ENCODE data around the gene GPR37L1.
"Not testable (repeated sequence)": the region's sequence is repeated elsewhere in the genome, so short reads cannot be mapped to it uniquely, and the experiment has no call there.

The GPR37L1 gene

GRCh38 chr1:202167708-202168415 is 45.1 kb downstream of the GPR37L1 start:
- no peak for DNase-seq (ENCODE audit: low read depth in 2 of 2)

- DNase-seq (ENCODE audit: low read depth in 2 of 2) = no peak
Measured at GRCh38 chr1:202168861-202169260, 46.1 kb downstream of the GPR37L1 start.

DNA sequence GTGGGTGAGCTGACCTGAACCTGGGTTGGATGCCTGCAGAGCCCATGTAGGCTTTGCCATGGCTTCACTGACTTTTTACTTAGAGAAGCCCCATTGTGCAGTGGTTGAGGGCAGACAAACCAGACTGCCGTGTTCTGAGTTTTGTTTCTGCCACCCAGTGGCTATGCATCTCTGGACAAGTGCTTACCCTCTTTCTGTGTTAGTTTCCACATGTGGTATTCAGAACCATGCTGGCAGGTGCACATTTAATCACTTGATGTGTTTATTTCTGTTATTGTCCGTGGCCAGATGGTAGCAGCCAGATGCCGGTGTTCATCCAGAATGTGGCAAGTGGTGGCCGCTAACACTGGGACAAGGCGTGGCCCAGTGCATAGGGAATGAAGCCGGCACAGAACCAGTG is 48.0 kb downstream of the GPR37L1 start:
- no peak for DNase-seq (ENCODE audit: low read depth in 2 of 2)

DNA sequence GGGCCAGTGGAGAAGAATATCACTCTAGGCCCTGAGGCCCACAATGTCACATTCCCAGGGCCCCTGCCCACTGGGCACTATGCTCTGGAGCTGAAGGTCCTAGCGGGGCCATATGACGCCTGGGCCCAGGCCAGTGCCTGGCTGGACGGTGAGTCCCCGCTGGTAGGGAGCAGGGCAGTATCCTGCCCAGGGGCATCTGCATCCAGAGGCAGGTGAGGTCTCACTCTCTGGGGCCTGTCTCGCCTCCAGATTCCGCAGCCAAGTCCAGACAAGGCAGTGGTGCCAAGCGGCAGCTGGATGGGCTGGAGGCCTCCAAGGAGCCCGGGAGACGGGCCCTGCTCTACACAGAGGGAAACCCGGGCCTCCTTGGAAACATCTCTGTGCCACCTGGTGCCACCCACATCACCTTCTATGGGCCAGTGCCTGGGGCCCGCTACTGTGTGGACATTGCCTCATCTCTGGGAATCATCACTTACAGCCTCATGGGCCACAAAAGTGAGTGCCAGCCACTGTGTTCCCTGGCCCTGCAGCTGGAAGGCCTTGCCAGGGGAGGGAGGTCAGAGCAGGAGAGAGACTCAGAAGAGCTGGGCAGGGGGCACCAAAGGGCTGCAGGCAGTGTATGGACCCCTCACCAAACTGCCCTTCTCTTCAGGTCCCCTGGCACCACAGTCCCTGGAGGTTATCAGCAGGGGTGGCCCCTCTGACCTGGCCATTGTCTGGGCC is 48.7 kb downstream of the GPR37L1 start:
- DNase-seq (ENCODE audit: low read depth in 2 of 2) = no peak

DNA sequence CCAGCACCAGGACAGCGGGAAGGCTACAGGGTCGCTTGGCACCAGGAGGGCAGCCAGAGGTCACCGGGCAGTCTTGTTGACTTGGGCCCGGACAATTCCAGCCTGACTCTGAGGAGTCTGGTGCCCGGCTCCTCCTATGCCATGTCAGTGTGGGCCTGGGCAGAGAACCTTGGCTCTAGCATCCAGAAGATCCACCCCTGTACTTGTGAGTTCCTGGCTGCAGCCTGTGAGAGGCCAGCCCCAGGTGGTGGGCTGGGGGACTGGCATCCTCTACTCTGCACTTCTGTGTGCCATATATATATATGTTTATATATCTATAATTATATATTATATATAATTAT is 49.3 kb downstream of the GPR37L1 start:
- DNase-seq (ENCODE audit: low read depth in 2 of 2) = no peak

DNA sequence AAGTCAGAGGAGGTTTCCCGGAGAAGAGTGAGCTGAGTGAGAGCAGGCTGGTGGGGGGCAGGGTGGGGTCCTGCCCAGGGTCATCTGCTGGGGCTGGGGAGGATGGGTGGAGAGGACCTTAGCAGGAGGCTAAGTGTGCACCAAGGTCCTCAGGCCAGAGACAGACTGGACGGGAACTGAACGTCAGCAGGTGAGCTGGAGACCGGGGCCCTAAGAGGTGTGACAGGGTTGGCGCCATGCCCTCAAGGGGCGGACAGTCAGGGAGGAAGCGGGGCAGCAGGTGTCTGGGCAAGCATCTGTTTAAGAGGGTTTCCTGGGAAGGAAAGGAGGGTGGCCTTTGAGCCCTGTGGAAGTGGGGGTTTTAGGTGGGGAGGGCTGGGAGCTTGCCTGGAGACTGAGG is 51.3 kb downstream of the GPR37L1 start:
- DNase-seq (ENCODE audit: low read depth in 2 of 2) = no peak

DNA sequence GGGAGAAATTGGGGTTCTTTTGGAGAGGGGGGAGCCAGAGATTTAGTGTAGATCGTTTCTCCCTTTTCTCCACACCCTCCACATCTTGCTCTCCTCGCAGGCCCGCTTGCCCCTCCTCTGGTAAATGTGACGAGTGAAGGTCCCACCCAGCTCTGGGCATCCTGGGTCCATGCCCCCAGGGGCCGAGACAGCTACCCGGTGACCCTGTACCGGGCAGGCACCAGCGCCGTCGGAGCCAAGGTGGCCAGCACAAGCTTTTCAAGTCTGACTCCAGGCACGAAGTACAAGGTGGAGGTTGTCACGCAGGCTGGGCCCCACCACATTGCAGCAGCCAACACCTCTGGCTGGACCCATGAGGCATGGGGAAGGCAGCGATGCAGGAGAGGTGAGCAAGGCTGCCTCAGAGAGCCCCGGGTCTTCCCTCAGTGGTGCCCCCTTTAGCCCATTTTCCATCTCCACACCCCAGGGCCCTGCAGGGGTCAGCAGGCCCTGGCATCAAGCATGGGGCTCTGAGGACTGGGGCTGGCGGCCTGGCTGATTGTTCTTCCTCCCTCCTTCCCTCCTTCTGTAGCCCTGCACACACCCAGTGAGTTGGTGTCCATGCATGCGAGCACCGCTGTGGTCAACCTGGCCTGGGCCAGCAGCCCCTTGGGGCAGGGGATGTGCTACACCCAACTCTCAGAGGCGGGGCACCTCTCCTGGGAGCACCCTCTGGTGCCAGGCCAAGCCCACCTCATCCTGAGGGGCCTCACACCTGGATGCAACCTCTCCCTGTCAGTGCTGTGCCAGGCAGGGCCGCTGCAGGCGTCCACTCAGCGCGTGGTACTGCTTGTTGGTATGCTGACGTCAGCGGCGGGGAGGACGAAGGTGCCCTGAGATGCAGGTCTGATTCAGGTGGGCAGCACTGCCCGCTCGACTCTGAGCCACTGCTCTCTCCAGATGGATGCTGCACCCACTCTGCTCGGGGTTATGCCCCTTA is 54.5 kb downstream of the GPR37L1 start:
- no peak for DNase-seq (ENCODE audit: low read depth in 2 of 2)

DNA sequence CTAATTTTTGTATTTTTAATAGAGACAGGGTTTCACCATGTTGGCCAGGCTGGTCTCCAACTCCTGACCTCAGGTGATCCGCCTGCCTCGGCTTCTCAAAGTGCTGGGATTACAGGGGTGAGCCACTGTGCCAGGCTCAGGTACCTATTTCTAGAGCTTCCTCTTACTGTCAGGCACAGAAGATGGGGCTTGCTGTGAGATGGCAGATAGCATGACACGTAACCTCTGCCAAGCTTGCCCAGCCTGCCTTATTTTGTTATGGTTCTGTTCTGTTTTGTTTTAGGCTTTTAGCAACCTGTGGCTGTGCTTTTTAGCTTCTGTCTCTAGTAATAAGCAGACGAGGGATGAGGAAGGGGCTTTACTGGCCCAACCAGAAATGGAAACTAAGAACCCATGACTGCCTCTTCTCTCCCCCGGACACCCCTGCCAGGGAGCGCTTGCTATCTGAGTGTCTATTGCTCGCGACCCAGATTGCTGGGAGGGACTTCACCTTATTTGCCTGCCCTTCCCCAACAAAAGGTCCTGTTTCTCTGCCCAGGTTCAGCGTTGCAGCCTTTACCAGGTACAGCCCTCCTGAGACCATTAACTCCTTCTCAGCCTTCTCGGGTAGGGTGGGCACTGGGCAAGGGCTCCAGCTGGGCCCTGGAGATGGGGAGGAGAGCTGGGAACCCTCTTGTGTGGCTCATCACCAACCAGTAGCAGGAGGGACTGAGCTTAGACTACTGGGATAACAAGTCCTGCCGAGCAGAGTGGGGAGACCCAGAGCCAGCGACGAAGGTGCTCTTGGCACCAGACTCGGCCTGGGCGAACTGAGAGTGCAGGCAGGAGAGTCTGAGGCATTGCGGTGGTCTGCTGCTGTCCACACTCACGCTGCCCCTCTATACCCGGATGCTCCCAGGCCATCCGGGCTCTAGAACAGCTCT is 57.4 kb downstream of the GPR37L1 start:
- DNase-seq (ENCODE audit: low read depth in 2 of 2) = no peak

- DNase-seq (ENCODE audit: low read depth in 2 of 2) = not testable (repeated sequence)
Measured at GRCh38 chr1:202180751-202181139, 58.0 kb downstream of the GPR37L1 start.

GRCh38 chr1:202181586-202181985 is 58.9 kb downstream of the GPR37L1 start:
- no peak for DNase-seq (ENCODE audit: low read depth in 2 of 2)

GRCh38 chr1:202182040-202182877 is 59.5 kb downstream of the GPR37L1 start:
- no peak for DNase-seq (ENCODE audit: low read depth in 2 of 2)
